ENCODE results near the gene CABP4. TPM values are rescaled to one million over a fixed set of nuclear protein-coding genes. Genes with fewer than 3 reads are reported as not detected.

Gene CABP4
- total RNA-seq, 1 donor from 2014 or later: 3.8 TPM

DNA sequence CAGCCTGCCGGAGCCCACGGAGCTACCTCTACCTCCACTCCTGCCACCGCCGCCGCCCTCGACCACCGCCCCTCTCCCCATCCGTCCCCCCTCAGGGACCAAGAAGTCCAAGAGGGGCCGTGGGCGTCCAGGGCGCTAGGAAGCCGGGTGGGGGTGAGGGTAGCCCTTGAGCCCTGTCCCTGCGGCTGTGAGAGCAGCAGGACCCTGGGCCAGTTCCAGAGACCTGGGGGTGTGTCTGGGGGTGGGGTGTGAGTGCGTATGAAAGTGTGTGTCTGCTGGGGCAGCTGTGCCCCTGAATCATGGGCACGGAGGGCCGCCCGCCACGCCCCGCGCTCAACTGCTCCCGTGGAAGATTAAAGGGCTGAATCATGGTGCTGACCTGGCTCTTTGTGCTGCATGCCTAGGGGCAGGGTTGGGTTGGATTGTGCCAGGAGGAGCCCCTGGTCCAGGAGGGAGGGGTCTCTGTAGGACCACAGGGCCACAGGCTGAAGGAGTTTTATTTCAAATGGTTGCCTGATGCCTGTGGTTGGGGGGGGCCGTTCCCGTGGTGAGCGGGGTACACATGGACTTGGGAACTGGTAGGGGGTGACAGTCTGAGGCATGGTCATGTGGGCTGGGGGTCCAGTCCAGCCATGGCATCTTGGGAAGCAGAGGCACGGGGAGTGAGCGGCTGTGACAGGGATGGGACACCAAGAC is 20.0 kb upstream of the CABP4 start:
- no peak for DNase-seq (ENCODE audit: low spot score)

- DNase-seq (ENCODE audit: low spot score): no peak
Measured at GRCh38 chr11:67435727-67436458, 19.3 kb upstream of the CABP4 start.

DNA sequence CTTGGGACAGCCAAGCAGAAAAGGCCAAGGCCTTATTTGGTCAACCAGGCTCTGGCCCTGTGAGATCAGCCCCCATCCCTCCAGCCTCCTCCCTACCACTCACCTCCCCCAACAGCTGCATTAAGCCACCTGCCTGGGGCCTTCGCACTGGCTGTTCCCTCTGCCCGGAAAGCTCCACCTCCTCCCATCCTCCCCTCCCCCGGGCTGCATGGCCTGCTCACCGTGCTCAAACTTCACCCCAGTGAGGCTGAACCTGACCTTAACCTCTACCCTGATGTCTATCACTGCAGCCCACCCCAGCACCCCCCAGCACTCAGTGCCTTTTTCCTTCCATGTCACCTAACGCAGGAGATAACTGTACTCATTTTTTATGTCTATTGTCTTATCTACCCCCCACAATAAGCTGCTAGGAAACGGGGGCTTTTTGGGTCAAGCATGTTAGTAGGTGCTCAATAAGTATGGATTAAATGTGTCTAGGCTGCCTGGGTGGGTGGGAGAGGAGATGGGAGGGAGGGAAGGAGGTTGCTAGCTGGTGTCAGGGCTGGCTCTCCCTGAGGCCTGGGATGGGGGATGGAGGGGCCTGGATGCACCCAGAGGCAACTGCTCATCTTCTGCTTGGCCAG is 18.6 kb upstream of the CABP4 start:
- no peak for DNase-seq (ENCODE audit: low spot score)

DNA sequence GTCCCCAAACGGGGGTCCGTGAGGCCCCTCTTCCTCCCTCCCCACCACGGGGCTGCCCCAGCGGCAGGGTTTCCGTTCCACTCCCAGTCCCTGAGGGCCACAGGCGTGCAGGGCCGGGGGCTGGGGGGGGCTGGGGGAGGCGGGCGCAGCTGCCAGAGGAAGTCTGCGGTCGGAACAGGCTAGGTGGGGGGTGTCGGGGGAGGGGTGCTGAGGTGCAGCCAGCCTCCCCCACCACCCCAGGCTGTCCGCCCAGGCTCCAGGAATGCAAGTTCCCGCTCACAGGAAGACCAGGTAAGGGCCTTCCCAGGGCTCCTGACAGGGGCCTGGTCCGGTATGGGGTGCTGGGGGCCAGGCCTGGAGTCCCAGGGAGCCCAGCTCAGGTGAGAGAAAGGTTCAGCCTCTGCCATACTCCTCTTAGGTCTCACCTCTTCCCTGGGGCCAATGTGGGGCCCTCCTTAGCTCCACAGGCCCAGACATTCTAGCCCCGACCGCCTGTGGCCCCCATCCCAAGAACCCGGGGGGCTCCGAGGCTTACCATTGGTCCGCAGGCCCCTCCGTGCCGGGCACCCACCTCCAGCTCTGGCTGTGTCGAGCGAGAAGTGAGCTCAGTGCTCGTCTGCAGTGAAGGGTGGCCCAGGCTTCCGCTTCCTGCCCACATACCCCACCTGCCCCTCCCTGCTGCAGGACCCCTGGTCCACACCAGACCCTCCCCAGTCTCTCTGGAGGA is 17.9 kb upstream of the CABP4 start, which contains the start of gene PTPRCAP:
Gene PTPRCAP, minus strand, starts transcription at position 601 of the 727 bp plus-strand sequence. Its CDS starts 63 bp downstream, at position 538.
- no peak for DNase-seq (ENCODE audit: low spot score)

- no peak for DNase-seq (ENCODE audit: low spot score)
Measured at GRCh38 chr11:67437809-67438157, 17.4 kb upstream of the CABP4 start.

DNA sequence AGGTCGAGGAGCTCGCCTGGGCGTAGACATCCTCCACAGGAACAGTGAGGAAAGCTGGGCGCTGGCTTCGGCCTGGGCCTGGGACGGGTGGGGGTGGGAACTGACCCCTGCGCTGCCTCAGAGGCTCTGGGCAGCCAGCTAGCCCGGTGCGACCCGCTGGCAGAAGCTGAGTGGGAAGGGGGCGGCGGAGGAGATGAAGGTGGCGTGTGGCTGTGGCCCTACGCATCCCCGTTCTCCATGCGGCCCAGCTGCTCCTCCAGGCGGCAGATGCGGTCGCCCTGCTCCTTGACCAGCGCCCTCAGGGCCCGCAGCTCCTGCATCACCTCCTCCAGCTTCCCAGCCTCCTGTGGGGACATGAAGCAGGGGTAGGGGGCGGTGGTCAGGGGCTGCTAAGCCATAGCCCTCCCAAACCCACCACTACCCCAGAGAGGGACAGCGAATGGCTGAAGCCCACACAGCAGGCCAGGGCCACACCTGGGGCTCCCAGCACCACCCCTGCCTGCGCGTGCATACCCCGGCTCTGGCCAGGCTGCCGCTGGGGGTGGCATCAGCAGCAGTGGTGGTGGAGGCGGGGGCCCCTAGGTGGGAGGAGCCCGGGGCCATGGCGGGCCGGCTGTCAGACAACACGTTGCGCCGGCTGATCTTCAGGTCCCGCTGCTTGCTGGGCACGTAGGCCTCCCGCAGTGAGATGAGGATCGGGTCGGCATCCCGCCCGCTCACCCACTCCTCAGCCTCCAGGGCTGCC is 16.8 kb upstream of the CABP4 start:
- DNase-seq (ENCODE audit: low spot score): no peak

DNA sequence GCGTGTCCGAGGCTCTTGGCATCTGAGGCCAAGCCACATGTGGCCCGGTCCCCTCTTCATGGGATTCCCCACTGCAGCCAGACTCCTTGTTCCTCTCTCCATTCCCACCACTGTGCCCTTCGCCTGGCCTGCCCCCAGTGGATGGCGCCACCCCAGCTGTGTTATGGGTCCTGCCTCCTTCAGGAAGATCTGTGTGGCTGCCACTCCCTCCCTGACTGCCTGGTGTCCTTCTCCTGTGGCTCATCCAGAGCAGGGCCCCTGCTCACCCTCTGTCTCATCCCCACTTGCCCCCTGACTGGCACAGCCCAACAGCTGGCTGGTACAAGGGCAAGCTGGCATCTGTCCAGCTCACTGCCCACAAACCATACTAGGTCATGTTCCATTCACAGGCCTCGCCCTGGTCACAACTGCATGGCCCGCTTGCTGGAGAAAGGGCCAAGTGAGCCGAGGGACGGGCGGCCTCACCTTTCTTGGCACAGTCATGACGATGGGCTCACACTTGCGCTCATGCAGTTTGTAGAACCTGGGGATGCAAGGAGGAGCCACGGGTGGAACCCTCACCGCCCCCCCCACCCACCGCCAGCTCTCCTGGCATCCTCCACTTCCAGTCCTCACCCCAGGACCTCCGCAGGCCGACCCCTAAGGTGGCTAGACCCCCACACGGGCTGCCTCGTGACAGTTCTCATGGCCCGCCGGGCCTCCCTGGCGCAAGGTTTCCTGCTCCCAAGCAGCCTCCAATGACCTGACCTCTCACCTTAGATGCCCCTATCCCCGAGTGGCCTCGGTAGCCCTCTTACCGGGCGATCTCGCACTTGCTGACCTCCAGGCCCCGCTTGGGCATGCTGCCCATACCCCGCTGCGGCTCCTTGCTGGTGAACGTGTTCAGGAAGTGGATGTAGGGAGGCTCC is 15.6 kb upstream of the CABP4 start:
- DNase-seq (ENCODE audit: low spot score): no peak

DNA sequence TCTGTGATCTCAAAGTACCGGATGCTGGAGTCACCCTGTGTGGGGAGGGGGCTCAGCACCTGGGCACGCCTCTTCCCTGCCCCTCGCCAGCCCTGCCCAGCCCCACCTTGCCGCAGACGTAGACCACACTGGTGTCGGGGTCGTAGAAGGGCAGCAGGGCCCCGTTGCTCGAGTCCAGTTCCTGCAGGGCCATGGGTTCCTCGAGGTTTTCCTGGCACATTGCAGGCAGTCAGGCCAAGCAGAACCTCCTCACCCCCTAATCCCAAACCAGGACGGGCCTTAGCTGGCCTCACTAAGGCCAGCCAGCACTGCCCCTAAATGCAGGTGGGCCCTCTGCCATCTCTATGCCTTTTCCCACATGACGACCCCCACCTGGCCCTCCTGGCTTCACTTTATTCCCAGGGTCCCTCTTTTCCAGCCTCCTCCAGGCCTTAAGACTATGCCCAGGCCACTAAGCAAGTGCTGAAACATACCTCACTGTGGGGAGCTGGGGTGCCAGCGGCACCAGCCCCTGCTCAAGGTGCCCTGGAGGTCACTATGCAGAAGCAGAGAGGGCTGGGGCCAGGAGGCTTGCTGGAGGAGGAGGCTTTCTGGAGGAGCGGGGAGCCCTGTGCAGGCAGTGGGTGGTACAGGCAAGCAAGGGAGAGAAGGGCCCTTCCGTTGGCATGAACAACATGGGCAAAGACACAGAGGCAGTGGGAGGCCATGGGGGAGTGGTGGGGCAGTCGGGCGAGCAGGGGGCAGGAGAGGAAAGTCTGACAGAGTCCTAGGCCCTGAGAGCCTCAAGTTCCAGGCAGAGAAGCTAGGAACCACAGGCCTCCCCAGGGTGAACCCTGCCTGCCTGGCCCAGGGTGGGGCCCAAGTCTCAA is 14.7 kb upstream of the CABP4 start:
- no peak for DNase-seq (ENCODE audit: low spot score)

- no peak for DNase-seq (ENCODE audit: low spot score)
Measured at GRCh38 chr11:67441098-67441563, 14.0 kb upstream of the CABP4 start.

GRCh38 chr11:67441731-67442351 is 13.3 kb upstream of the CABP4 start:
- no peak for DNase-seq (ENCODE audit: low spot score)

DNA sequence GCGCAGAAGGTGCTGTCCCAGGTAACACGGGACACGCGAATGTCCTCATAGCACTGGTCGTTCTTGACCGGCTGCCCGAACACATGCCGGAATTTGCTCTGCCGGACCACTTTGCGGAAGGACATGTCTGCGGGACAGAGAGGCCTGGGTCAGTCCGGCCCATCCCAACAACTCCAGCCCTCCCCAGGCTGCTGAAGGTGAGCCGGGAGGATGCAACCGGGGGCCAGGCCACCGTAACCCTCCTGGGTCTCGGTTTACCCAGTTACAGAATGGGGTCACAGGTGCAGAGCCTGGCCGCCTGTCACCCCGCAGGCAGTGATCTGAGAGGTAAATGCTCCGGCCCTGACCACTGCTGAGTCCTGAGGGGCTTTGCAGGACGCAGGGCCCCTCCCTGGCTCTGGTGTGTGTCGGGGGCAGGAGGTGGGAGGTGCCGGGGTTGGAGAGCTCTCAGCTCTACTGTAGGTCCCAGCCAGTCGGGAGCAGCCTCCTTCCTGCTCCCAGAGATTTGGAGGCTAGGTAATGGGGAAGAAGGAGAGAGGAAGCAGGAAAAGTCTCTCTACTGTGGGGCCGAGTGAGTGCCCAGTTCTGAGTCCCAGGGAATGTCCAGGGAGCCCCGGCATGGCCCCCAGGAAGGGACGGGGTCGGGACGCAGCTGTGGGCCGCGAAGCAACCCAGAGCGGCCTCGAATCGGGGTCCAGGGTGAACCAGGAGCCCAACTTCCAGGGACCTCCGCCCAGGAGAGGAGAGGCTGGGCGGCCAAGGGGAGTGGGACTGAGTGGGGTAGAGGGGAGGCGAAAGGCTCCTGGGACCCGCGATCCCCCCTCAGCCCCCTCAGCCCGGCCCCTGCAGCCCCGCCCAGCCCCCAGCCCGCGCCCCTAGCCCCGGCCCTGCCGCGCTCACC is 12.4 kb upstream of the CABP4 start:
- DNase-seq (ENCODE audit: low spot score): no peak

GRCh38 chr11:67445515-67445914 is 9.6 kb upstream of the CABP4 start:
- no peak for DNase-seq (ENCODE audit: low spot score)

DNA sequence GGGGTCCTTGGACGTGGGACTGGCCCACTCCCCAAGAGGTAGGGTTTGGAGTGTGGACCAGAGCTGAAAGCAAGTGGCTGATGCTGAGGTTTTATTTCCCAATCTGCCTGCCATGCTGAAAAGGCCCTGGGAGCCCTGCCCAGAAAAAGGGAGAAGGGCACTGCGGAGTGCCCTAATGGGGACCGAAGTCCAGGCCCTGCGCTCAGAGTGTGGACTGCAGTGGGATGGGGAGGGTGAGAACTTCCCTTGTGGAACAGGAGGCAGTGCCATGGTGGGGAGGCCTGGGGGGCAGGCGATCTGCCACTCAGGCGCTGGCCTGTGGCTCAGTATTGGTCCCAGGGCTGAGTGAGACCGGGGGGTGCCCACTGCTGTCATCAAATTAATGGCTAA is 6.9 kb upstream of the CABP4 start:
- no peak for DNase-seq (ENCODE audit: low spot score)

GRCh38 chr11:67449116-67449844 is 5.9 kb upstream of the CABP4 start:
- DNase-seq (ENCODE audit: low spot score): no peak

- no peak for DNase-seq (ENCODE audit: low spot score)
Measured at GRCh38 chr11:67450796-67451657, 4.1 kb upstream of the CABP4 start.

DNA sequence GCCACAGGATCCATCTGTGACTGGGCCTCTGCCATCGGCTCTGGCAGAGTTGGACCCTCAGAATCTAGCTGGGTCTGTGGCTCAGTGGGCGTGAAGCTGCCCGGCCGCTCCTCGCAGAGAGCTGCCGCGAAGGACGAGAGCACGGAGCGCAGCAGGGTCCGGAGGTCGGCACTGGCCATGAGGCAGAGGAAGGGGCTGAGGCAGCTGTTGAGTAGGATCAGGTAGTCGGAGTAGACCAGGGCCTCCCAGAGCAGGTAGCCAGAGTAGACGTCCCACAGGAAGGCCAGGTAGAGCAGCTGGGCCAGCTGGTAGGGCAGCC is 3.5 kb upstream of the CABP4 start:
- DNase-seq (ENCODE audit: low spot score): no peak

All from mesenteric fat pad (tissue), 1 donor.